Fibroblast of villous mesenchyme (primary cell): ENCODE results near the gene MRPS14. TPM values are rescaled to one million over a fixed set of nuclear protein-coding genes. Genes with fewer than 3 reads are reported as not detected.

Experiments
- DNase-seq: peaks from one replicate; pipeline ENCODE4 v3.0.0-alpha.2; 2010; ENCODE audit warnings: low read depth
- H3K4me3 ChIP-seq: 2 replicates; pipeline ENCODE4 v1.5.1; 2011; ENCODE audit warnings: low read depth, mild to moderate bottlenecking, low read length
- CTCF ChIP-seq: IDR thresholded peaks from 2 replicates; pipeline ENCODE4 v1.5.1; 2012; ENCODE audit warnings: low read depth, mild to moderate bottlenecking, low read length; ENCODE audit not compliant: insufficient read depth
- total RNA-seq: library from RNA; depleted of rRNA; stranded (reverse); fragments of >200 nt; gene quantifications from 2 replicates; pipeline ENCODE4 v1.2.3, GENCODE V29; 2012

The MRPS14 gene
- total RNA-seq, 1 donor: 25.9 TPM

DNA sequence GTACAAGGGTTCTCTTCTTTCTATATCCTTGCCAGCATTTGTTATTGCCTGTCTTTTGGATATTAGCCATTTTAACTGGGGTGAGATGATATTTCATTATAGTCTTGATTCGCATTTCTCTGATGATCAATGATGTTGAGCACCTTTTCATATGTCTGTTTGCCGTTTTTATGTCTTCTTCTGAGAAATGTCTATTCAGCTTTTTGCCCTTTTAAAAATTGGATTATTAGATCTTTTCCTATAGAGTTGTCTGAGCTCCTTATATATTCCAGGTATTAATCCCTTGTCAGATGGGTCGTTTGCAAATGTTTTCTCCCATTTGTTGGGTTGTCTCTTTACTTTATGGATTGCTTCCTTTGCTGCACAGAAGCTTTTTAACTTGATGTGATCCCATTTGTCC, 19.4 kb upstream of the MRPS14 start:
- no peak for TF ChIP-seq CTCF
- H3K4me3 ChIP-seq: no peak overlapping the region
- no peak for DNase-seq

DNA sequence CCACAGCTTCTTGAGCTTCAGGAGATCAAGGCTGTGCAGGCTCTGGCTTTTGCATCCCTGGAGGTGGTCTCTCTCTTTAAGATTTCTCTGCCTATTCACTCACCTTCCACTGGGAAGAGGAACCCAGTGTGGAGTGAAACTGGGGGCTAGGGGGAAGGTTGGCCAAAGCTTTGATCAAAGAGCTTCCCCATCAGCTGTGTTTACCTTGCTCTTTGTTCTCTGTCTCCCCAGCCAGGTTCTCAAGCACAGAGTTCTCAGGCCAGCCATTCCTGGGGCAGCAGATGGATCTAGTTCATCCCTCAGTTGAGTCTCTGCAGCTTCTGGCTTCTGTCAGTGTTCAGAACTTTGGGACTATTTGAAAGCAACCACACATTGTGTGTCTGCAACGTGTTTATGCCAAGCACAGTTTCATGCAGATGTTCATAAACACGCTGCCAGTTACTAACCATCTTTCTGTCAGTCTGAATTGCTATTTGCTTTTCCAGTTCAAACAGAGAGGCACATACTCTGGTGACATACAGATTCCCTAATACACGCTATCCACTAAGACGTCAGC, 17.2 kb upstream of the MRPS14 start:
- no peak for DNase-seq
- TF ChIP-seq CTCF: no peak
- H3K4me3 ChIP-seq: no peak overlapping the region

- no peak for TF ChIP-seq CTCF
- no peak for DNase-seq
- H3K4me3 ChIP-seq: no peak overlapping the region
These were observed 14.2 kb upstream of the MRPS14 start for GRCh38 chr1:175037416-175037815.

DNA sequence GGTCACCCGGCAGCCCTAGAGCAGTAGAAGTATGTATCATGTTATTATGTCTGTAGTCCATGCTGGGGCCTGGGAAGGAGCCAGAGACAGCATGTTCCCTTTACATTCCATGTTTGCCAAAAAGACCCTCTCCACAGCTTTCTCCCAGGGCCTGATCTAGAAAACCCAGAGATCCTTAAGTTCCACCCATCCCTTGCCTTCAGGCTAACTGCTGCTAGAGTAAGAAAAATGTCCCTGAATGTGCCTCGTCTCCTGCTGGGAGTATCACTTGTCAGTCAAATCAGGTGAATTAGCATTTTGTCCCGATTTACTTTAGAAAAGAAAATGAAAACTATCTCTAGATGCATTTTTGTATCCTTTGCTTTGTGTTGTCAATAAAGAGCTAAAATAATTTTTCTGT, 13.3 kb upstream of the MRPS14 start:
- TF ChIP-seq CTCF: no peak
- no peak for DNase-seq
- H3K4me3 ChIP-seq: no peak overlapping the region

GRCh38 chr1:175035865-175036264, 12.6 kb upstream of the MRPS14 start:
- no peak for TF ChIP-seq CTCF
- no peak for DNase-seq
- no peak overlapping the region for H3K4me3 ChIP-seq

- no peak for TF ChIP-seq CTCF
- no peak overlapping the region for H3K4me3 ChIP-seq
- DNase-seq: no peak
These were observed 11.6 kb upstream of the MRPS14 start for GRCh38 chr1:175034775-175035174.

DNA sequence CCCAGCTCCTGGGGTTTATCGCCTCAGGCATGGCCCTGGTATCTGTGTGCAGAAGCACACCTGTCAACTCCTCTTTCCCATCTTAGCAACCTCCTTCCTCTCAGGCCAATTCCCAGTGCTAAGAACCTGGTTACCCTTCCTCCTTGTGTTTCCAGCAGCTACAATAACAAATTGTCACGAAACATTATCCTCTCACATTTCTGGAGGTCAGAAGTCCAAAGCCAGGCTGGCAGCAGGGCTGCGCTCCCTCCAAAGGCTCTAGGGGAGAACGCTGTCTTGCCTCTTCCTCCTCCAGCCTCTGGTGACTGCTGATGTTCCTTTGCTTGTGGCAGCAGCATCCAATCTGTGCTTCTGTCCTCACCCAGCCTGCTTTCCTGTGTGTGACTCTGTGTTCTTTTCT, 10.7 kb upstream of the MRPS14 start:
- TF ChIP-seq CTCF: no peak

More for the DNA sequence above, 10.7 kb upstream of the MRPS14 start:
- DNase-seq: no peak
- no peak overlapping the region for H3K4me3 ChIP-seq
